HepG2 (cell line): ENCODE measurements around the gene NOXO1. TPM values are rescaled to one million over a fixed set of nuclear protein-coding genes. Genes with fewer than 3 reads are reported as not detected.

Experiments
- HNF4A ChIP-seq: sonication (generic); formaldehyde crosslinking; IDR thresholded peaks from 2 replicates; pipeline ENCODE4 v1.4.0; 2020; ENCODE audit warnings: missing genetic modification reagents
- HOXA7 ChIP-seq: sonication (generic); formaldehyde crosslinking; IDR thresholded peaks from 2 replicates; pipeline ENCODE4 v1.8.1; 2022; ENCODE audit warnings: mild to moderate bottlenecking, missing genetic modification reagents, moderate library complexity
- KDM4B ChIP-seq: sonication (generic); formaldehyde crosslinking; IDR thresholded peaks from 2 replicates; pipeline ENCODE4 v1.4.0; 2020; ENCODE audit warnings: missing genetic modification reagents
- MAZ ChIP-seq, 2 experiments: sonication (generic) in 1 of 2; formaldehyde crosslinking in 1 of 2; IDR thresholded peaks; 2 replicates each; pipeline versions ENCODE4 v1.5.0 to v1.6.1; 2012 to 2020; ENCODE audit warnings: low read depth in 2 of 2, mild to moderate bottlenecking in 2 of 2, borderline replicate concordance in 1 of 2, improper control_type of control experiment in 1 of 2, low read length in 1 of 2, missing genetic modification reagents in 1 of 2, moderate library complexity in 1 of 2
- PHF21A ChIP-seq: sonication (generic); formaldehyde crosslinking; IDR thresholded peaks from 2 replicates; pipeline ENCODE4 v1.5.0; 2020; ENCODE audit warnings: mild to moderate bottlenecking, missing genetic modification reagents
- RARA ChIP-seq: IDR thresholded peaks from 2 replicates; pipeline ENCODE4 v1.6.1; 2016; ENCODE audit warnings: missing genetic modification reagents, missing compliant biosample characterization
- SP1 ChIP-seq, 2 experiments: fragments of 450-650 bp in 1 of 2; sonication (generic) in 1 of 2; formaldehyde crosslinking in 1 of 2; IDR thresholded peaks; 2 replicates each; pipeline versions ENCODE4 v1.4.0 to v1.6.1; 2016 to 2020; ENCODE audit warnings: missing genetic modification reagents in 1 of 2
- SP4 ChIP-seq: sonication (generic); formaldehyde crosslinking; IDR thresholded peaks from 2 replicates; pipeline ENCODE4 v1.8.1; 2023; ENCODE audit warnings: mild to moderate bottlenecking, missing genetic modification reagents
- TCF12 ChIP-seq, 2 experiments: fragments of 450-650 bp in 1 of 2; sonication (generic) in 1 of 2; formaldehyde crosslinking in 1 of 2; IDR thresholded peaks; 2 replicates each; pipeline versions ENCODE4 v1.6.1 to v1.8.0; 2017 to 2022; ENCODE audit warnings: antibody characterized with exemption in 1 of 2, mild to moderate bottlenecking in 1 of 2, missing genetic modification reagents in 1 of 2, moderate library complexity in 1 of 2
- ZBTB7A ChIP-seq: sonication (generic); formaldehyde crosslinking; IDR thresholded peaks from 2 replicates; pipeline ENCODE4 v1.8.0; 2022; ENCODE audit warnings: mild to moderate bottlenecking, missing genetic modification reagents
- ZFX ChIP-seq: sonication (generic); formaldehyde crosslinking; IDR thresholded peaks from 2 replicates; pipeline ENCODE4 v1.4.0; 2020; ENCODE audit warnings: mild to moderate bottlenecking, low read depth, missing genetic modification reagents, moderate library complexity
- ZNF224 ChIP-seq: sonication (generic); formaldehyde crosslinking; IDR thresholded peaks from 2 replicates; pipeline ENCODE4 v1.5.0; 2020; ENCODE audit warnings: mild to moderate bottlenecking, missing genetic modification reagents
- ZNF350 ChIP-seq: sonication (generic); formaldehyde crosslinking; IDR thresholded peaks from 2 replicates; pipeline ENCODE4 v1.4.0; 2020; ENCODE audit warnings: mild to moderate bottlenecking, low read depth, missing genetic modification reagents, borderline replicate concordance
- ZNF484 ChIP-seq: sonication (generic); formaldehyde crosslinking; IDR thresholded peaks from 2 replicates; pipeline ENCODE4 v1.5.1; 2020; ENCODE audit warnings: mild to moderate bottlenecking, low read depth, missing genetic modification reagents, borderline replicate concordance
- ZNF501 ChIP-seq: sonication (generic); formaldehyde crosslinking; IDR thresholded peaks from 2 replicates; pipeline ENCODE4 v1.5.1; 2020; ENCODE audit warnings: mild to moderate bottlenecking, moderate library complexity, missing genetic modification reagents
- ZNF556 ChIP-seq: sonication (generic); formaldehyde crosslinking; IDR thresholded peaks from 2 replicates; pipeline ENCODE4 v1.4.0; 2020; ENCODE audit warnings: mild to moderate bottlenecking, missing genetic modification reagents, borderline replicate concordance
- polyA plus RNA-seq, 8 experiments: library from polyadenylated mRNA; depleted of rRNA in 3 of 8; stranded (reverse) in 7 of 8; unstranded in 1 of 8; fragments of >200 nt; fragmentation: Illumina TruSeq in 4 of 8; extraction: Trizol in 4 of 8; gene quantifications; 2 replicates each; pipeline versions ENCODE4 v1.2.1 to v1.2.3, GENCODE V29; 2011 to 2016; ENCODE audit warnings: low read depth in 4 of 8, missing spikeins in 1 of 8, mixed read lengths in 1 of 8; ENCODE audit not compliant: insufficient read depth in 1 of 8
- total RNA-seq, 5 experiments: library from RNA; depleted of rRNA; stranded (reverse); fragments of >200 nt; fragmentation: Illumina TruSeq; extraction: Trizol; gene quantifications; 2 replicates each; pipeline ENCODE4 v1.2.3, GENCODE V29; 2016; ENCODE audit warnings: low read depth in 1 of 5
- TF ChIP-seq, protein P1 (sequence below): sonication (generic); formaldehyde crosslinking; IDR thresholded peaks from 2 replicates; pipeline ENCODE4 v1.5.1; 2020; ENCODE audit warnings: missing genetic modification reagents, mild to moderate bottlenecking, borderline replicate concordance
- TF ChIP-seq, protein P2 (sequence below): sonication (generic); formaldehyde crosslinking; IDR thresholded peaks from 2 replicates; pipeline ENCODE4 v1.5.1; 2020; ENCODE audit warnings: mild to moderate bottlenecking, missing genetic modification reagents, borderline replicate concordance
- TF ChIP-seq, protein P3 (sequence below): sonication (generic); formaldehyde crosslinking; IDR thresholded peaks from 2 replicates; pipeline ENCODE4 v1.4.0; 2020; ENCODE audit warnings: missing genetic modification reagents

NOXO1 gene
- total and polyA plus RNA-seq, 2 of the 13 experiments (the other 11 are each of a cell fraction or from before 2014, with no cell fraction given) = 0.69 to 1.4 TPM

DNA sequence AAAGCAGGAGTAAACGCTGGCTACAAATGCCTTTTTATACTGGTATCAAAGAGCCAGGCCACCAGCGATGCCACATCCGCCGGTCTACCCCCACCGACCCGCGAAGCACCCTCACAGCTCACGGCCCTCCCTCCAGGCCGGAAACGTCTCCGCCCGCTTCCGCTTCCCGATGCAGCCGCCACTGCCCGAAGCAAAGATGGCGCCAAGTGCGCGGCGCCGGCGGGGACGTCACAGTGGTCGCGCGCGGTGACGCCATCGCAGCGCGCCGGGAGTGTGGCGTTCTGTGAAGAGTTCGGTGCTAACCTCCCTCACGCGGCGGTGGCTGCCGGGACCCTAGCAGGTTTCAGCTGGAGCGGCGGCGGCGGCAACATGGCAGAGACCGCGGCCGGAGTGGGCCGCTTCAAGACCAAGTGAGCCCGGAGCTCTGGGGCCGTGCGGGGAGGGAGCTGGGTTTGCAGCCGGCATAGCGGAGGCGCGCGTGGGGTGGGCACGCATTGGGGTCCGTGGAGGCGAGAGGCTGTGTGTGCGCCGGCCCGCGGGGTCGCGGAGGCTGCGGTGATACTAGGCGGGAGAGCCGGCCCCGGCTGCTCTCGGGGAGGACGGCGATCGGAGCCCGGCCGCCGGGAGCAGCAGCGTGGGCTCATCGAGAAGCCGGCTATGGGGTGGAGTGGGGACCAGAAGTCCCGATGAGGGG lies 9.3 kb downstream of the NOXO1 start, which contains the start of gene TBL3 (continued):
- TF ChIP-seq SP4 = peak; percentile 97
- no peak for TF ChIP-seq ZNF484
- TF ChIP-seq ZNF556 (CRISPR knock-in tag) = peak; percentile 98
- peak; percentile 88 for TF ChIP-seq PHF21A (CRISPR knock-in tag)
- TF ChIP-seq, protein P1, sequence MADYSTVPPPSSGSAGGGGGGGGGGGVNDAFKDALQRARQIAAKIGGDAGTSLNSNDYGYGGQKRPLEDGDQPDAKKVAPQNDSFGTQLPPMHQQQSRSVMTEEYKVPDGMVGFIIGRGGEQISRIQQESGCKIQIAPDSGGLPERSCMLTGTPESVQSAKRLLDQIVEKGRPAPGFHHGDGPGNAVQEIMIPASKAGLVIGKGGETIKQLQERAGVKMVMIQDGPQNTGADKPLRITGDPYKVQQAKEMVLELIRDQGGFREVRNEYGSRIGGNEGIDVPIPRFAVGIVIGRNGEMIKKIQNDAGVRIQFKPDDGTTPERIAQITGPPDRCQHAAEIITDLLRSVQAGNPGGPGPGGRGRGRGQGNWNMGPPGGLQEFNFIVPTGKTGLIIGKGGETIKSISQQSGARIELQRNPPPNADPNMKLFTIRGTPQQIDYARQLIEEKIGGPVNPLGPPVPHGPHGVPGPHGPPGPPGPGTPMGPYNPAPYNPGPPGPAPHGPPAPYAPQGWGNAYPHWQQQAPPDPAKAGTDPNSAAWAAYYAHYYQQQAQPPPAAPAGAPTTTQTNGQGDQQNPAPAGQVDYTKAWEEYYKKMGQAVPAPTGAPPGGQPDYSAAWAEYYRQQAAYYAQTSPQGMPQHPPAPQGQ = peak; percentile 93; the same call in 1 of the 2 replicates
- TF ChIP-seq ZFX = peak; percentile 91
- peak; percentile 43 for TF ChIP-seq HNF4A
- TF ChIP-seq SP1 (IDR thresholded peaks at IDR 0.05) = no peak
- peak; percentile 92 for TF ChIP-seq SP1 (CRISPR knock-in tag; IDR thresholded peaks at IDR 0.05)
- TF ChIP-seq ZNF501 (CRISPR knock-in tag) = peak; percentile 93
- TF ChIP-seq MAZ (IDR thresholded peaks at IDR 0.05; ENCODE audit: borderline replicate concordance, low read depth, low read length) = peak; percentile 77; the same call in 1 of the 2 replicates
- peak; percentile 89 for TF ChIP-seq MAZ (CRISPR knock-in tag; IDR thresholded peaks at IDR 0.05; ENCODE audit: low read depth)
- TF ChIP-seq, protein P2, sequence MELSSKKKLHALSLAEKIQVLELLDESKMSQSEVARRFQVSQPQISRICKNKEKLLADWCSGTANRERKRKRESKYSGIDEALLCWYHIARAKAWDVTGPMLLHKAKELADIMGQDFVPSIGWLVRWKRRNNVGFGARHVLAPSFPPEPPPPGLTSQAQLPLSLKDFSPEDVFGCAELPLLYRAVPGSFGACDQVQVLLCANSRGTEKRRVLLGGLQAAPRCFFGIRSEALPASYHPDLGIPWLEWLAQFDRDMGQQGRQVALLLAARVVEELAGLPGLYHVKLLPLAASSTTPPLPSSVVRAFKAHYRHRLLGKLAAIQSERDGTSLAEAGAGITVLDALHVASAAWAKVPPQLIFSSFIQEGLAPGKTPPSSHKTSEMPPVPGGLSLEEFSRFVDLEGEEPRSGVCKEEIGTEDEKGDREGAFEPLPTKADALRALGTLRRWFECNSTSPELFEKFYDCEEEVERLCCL = peak; percentile 83; the same call in 1 of the 2 replicates
- no peak for TF ChIP-seq HOXA7 (CRISPR knock-in tag)
- peak; percentile 56 for TF ChIP-seq RARA (CRISPR knock-in tag)
- TF ChIP-seq ZNF224 (CRISPR knock-in tag) = 0 out of 2 replicates have a peak, but pooled peaks have one; percentile 21
- TF ChIP-seq ZNF350 (CRISPR knock-in tag) = peak; percentile 93; the same call in 1 of the 2 replicates
- peak; percentile 85; the same call in 1 of the 2 replicates for TF ChIP-seq KDM4B (CRISPR knock-in tag)
- TF ChIP-seq TCF12 (IDR thresholded peaks at IDR 0.05) = no peak
- peak; percentile 76; the same call in 1 of the 2 replicates for TF ChIP-seq TCF12 (CRISPR knock-in tag; IDR thresholded peaks at IDR 0.05)
- TF ChIP-seq, protein P3, sequence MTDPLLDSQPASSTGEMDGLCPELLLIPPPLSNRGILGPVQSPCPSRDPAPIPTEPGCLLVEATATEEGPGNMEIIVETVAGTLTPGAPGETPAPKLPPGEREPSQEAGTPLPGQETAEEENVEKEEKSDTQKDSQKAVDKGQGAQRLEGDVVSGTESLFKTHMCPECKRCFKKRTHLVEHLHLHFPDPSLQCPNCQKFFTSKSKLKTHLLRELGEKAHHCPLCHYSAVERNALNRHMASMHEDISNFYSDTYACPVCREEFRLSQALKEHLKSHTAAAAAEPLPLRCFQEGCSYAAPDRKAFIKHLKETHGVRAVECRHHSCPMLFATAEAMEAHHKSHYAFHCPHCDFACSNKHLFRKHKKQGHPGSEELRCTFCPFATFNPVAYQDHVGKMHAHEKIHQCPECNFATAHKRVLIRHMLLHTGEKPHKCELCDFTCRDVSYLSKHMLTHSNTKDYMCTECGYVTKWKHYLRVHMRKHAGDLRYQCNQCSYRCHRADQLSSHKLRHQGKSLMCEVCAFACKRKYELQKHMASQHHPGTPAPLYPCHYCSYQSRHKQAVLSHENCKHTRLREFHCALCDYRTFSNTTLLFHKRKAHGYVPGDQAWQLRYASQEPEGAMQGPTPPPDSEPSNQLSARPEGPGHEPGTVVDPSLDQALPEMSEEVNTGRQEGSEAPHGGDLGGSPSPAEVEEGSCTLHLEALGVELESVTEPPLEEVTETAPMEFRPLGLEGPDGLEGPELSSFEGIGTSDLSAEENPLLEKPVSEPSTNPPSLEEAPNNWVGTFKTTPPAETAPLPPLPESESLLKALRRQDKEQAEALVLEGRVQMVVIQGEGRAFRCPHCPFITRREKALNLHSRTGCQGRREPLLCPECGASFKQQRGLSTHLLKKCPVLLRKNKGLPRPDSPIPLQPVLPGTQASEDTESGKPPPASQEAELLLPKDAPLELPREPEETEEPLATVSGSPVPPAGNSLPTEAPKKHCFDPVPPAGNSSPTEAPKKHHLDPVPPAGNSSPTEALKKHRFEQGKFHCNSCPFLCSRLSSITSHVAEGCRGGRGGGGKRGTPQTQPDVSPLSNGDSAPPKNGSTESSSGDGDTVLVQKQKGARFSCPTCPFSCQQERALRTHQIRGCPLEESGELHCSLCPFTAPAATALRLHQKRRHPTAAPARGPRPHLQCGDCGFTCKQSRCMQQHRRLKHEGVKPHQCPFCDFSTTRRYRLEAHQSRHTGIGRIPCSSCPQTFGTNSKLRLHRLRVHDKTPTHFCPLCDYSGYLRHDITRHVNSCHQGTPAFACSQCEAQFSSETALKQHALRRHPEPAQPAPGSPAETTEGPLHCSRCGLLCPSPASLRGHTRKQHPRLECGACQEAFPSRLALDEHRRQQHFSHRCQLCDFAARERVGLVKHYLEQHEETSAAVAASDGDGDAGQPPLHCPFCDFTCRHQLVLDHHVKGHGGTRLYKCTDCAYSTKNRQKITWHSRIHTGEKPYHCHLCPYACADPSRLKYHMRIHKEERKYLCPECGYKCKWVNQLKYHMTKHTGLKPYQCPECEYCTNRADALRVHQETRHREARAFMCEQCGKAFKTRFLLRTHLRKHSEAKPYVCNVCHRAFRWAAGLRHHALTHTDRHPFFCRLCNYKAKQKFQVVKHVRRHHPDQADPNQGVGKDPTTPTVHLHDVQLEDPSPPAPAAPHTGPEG (CRISPR knock-in tag) = no peak
- TF ChIP-seq ZBTB7A (CRISPR knock-in tag) = peak; percentile 55; the same call in 1 of the 2 replicates
